ENCODE results near the gene PTGES2.
"Not testable (repeated sequence)": the region's sequence is repeated elsewhere in the genome, so short reads cannot be mapped to it uniquely, and the experiment has no call there.

DNA sequence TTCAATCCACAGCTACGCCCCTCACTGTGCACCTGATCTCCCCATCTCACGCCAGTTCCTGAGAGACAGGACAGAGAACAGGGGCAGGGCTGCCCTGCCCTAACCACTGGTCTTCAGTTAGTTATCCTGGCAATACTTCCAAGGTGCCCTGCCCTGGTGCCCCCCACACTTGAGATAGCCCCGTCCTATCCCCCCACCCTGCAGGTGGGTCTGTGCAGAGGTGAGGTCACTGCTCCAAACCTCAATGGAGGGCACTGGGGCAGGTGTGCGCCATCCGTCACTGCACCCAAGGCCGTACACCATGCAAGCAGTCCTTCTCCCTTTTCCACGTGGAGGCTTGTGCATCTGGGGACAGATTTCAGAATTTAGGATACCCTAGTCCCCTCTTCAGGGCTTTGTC, 3.1 kb upstream of the PTGES2 start:
- TF ChIP-seq CTCF (IDR thresholded peaks at IDR 0.05); POLR2AphosphoS5 (IDR thresholded peaks at IDR 0.05; ENCODE audit: low read depth, low read length); SIN3A (IDR thresholded peaks at IDR 0.05; ENCODE audit: borderline replicate concordance, insufficient read depth, low read depth, low read length); REST (IDR thresholded peaks at IDR 0.05; ENCODE audit: insufficient read depth in 1 of 2, low read depth in 2 of 2, low read length in 1 of 2): not testable (repeated sequence)
